GM18502 (cell line): Measurements from ENCODE around the gene AKAIN1.

ENCODE experiments used
- ATAC-seq: cut with Tn5 transposase; IDR thresholded peaks from one replicate; pipeline ENCODE4 v1.9.1; 2021; ENCODE audit warnings: mild to moderate bottlenecking; ENCODE audit not compliant: unreplicated experiment, poor library complexity

AKAIN1 gene

GRCh38 chr18:5197032-5197434, at the start of gene AKAIN1:
AKAIN1 (minus strand) TSS chr18:5197257; CDS start chr18:5197053, 204 bp downstream.
- peak; percentile 44 for ATAC-seq

GRCh38 chr18:5244941-5245340, 47.9 kb upstream of the AKAIN1 start:
- ATAC-seq, result no peak

GRCh38 chr18:5239447-5239846, 42.4 kb upstream of the AKAIN1 start:
- no peak for ATAC-seq

GRCh38 chr18:5238371-5238976, 41.4 kb upstream of the AKAIN1 start:
- peak; percentile 46 for ATAC-seq

- ATAC-seq, result peak; percentile 92
These were observed 40.8 kb upstream of the AKAIN1 start for GRCh38 chr18:5237723-5238370.

GRCh38 chr18:5237083-5237722, 40.1 kb upstream of the AKAIN1 start:
- ATAC-seq, result peak; percentile 46

GRCh38 chr18:5214583-5215351, 17.7 kb upstream of the AKAIN1 start:
- ATAC-seq, result no peak

- ATAC-seq, result no peak
These were observed 10.6 kb upstream of the AKAIN1 start for GRCh38 chr18:5207471-5208150.

- no peak for ATAC-seq
These were observed 1.3 kb upstream of the AKAIN1 start for GRCh38 chr18:5198311-5198710.

- no peak for ATAC-seq
These were observed 404 bp upstream of the AKAIN1 start for GRCh38 chr18:5197461-5197860.

- ATAC-seq, result peak; percentile 14
These were observed 615 bp downstream of the AKAIN1 start for GRCh38 chr18:5196253-5197031.

- no peak for ATAC-seq
These were observed 1.4 kb downstream of the AKAIN1 start for GRCh38 chr18:5195656-5196055.

GRCh38 chr18:5180254-5180653, 16.8 kb downstream of the AKAIN1 start:
- ATAC-seq, result no peak

GRCh38 chr18:5178519-5178918, 18.5 kb downstream of the AKAIN1 start:
- no peak for ATAC-seq

GRCh38 chr18:5175378-5175777, 21.7 kb downstream of the AKAIN1 start:
- ATAC-seq, result peak; percentile 74

GRCh38 chr18:5173646-5174045, 23.4 kb downstream of the AKAIN1 start:
- ATAC-seq, result no peak

GRCh38 chr18:5173236-5173635, 23.8 kb downstream of the AKAIN1 start:
- no peak for ATAC-seq

GRCh38 chr18:5167831-5168230, 29.2 kb downstream of the AKAIN1 start:
- no peak for ATAC-seq

- no peak for ATAC-seq
These were observed 30.3 kb downstream of the AKAIN1 start for GRCh38 chr18:5166606-5167280.
